Upper lobe of left lung (tissue), 6 donors: ENCODE data around the gene CNTD1. TPM values are rescaled to one million over a fixed set of nuclear protein-coding genes. Genes with fewer than 3 reads are reported as not detected.
"Not testable (repeated sequence)": the region's sequence is repeated elsewhere in the genome, so short reads cannot be mapped to it uniquely, and the experiment has no call there.

Experiments
- ATAC-seq, 2 donors: fragments of 200-7000 bp; cut with Tn5 transposase; one replicate each; pipeline ENCODE4 v1.9.1; 2022; ENCODE audit warnings: mild to moderate bottlenecking in 2 of 2, moderate library complexity in 2 of 2; ENCODE audit not compliant: low FRiP score in 2 of 2
- DNase-seq, 2 donors: peaks; one replicate each; pipeline ENCODE4 v3.0.0-alpha.2; 2019 to 2020
- H3K27ac ChIP-seq, 4 donors: fragments of 200-600 bp; sonication (generic); one replicate each; pipeline ENCODE4 v1.5.1; 2016 to 2019
- H3K27me3 ChIP-seq, 4 donors: fragments of 200-600 bp; sonication (generic); one replicate each; pipeline ENCODE4 v1.5.1; 2017 to 2019
- H3K36me3 ChIP-seq, 4 donors: fragments of 200-600 bp; sonication (generic); one replicate each; pipeline ENCODE4 v1.5.1; 2016 to 2019
- H3K4me1 ChIP-seq, 4 donors: fragments of 200-600 bp; sonication (generic); one replicate each; pipeline ENCODE4 v1.5.1; 2018 to 2019
- H3K4me3 ChIP-seq, 4 donors: fragments of 200-600 bp; sonication (generic); one replicate each; pipeline ENCODE4 v1.5.1; 2017 to 2019; ENCODE audit warnings: mild to moderate bottlenecking in 2 of 4, moderate library complexity in 1 of 4
- H3K9me3 ChIP-seq, 4 donors: fragments of 200-600 bp; sonication (generic); one replicate each; pipeline ENCODE4 v1.5.1; 2018 to 2019
- CTCF ChIP-seq, 6 experiments: fragments of 450-650 bp in 4 of 6; fragments of 200-600 bp in 2 of 6; sonication (generic) in 2 of 6; IDR thresholded peaks; one replicate each; pipeline ENCODE4 v1.5.1; 2016 to 2019; ENCODE audit warnings: antibody characterized with exemption in 6 of 6
- EP300 ChIP-seq, 4 donors: sonication (generic); formaldehyde crosslinking; IDR thresholded peaks; one replicate each; pipeline ENCODE4 v1.5.1; 2017; ENCODE audit warnings: antibody characterized with exemption in 4 of 4, control low read depth in 2 of 4
- POLR2A ChIP-seq, 4 donors: fragments of 450-650 bp; IDR thresholded peaks; one replicate each; pipeline ENCODE4 v1.5.1; 2016 to 2017; ENCODE audit warnings: antibody characterized with exemption in 4 of 4, mild to moderate bottlenecking in 2 of 4
- POLR2AphosphoS5 ChIP-seq, 2 donors: sonication (generic); formaldehyde crosslinking; IDR thresholded peaks; one replicate each; pipeline ENCODE4 v1.5.1; 2017; ENCODE audit warnings: antibody characterized with exemption in 2 of 2
- WGBS, 2 donors: methylation state at CpG; one replicate each; pipeline ENCODE4 v1.1.5; 2017 to 2018; 5-methylcytosine and 5-hydroxymethylcytosine counted together
- small RNA-seq, 4 donors: library from RNA; depleted of rRNA; stranded (forward); fragments of <200 nt; gene quantifications; one replicate each; pipeline ENCODE3, GENCODE V24; 2016
- total RNA-seq, 6 donors: library from RNA; depleted of rRNA in 4 of 6; stranded (reverse); fragments of >200 nt in 4 of 6; gene quantifications; one replicate each; pipeline versions ENCODE4 v1.1.0 to v1.2.1, GENCODE V29; 2016 to 2021
- donor health status: DM: no; HTN: no; CAD: no; lungs with moderate emphysema.
- donor health status: DM: no; HTN: yes; CAD: no; lungs with severe emphysema.

Gene CNTD1
- total RNA-seq, 6 donors from 2014 or later, result 0.22 to 1.2 (median 0.39) TPM; not detected in 1

- H3K9me3 ChIP-seq, H3K27me3 ChIP-seq, H3K36me3 ChIP-seq, H3K4me1 ChIP-seq, DNase-seq: not testable (repeated sequence)
- H3K4me3 ChIP-seq, result peak overlapping the region in 2 of 4 donors; percentile 48 to 51
- TF ChIP-seq POLR2AphosphoS5 (IDR thresholded peaks at IDR 0.05), result peak in 1 of 2 donors; percentile 3
- peak in 1 of 2 donors; percentile 34 for ATAC-seq
- peak overlapping the region in 3 of 4 donors; percentile 46 to 88 (median 51) for H3K27ac ChIP-seq
- WGBS, 2 donors, result 80 to 86% methylated on average over 4 to 7 of the region's 8 CpGs
These were observed 57.4 kb downstream of the CNTD1 start for GRCh38 chr17:42856093-42856492.

- H3K27me3 ChIP-seq, H3K9me3 ChIP-seq, H3K36me3 ChIP-seq, H3K4me1 ChIP-seq: not testable (repeated sequence)
- WGBS, 2 donors, result 78 to 88% methylated on average over 6 of the region's 8 CpGs
- Histone ChIP-seq H3K27ac (peak overlapping the region; percentile 21 to 71 (median 54)), H3K4me3 (peak overlapping the region in 1 of 4 donors; percentile 5)
- peak in 1 of 2 donors; percentile 65 for DNase-seq
- peak; percentile 18 to 28 for ATAC-seq
These were observed 57.9 kb downstream of the CNTD1 start for GRCh38 chr17:42856516-42856915.

- ATAC-seq, result no peak
- no peaks in the 10 kb centered on the region for H3K27me3 ChIP-seq
- peak overlapping the region in 3 of 4 donors; percentile 21 to 71 (median 54) for H3K27ac ChIP-seq
- H3K4me1 ChIP-seq, result peaks cover 3 to 9% (median 4%) of the 10 kb centered on the region in 4 donors
- no peaks in the 10 kb centered on the region for H3K36me3 ChIP-seq
- TF ChIP-seq CTCF (IDR thresholded peaks at IDR 0.05), result no peak
- TF ChIP-seq POLR2AphosphoS5 (IDR thresholded peaks at IDR 0.05), result no peak
- TF ChIP-seq POLR2A (IDR thresholded peaks at IDR 0.05), result no peak
- no peak for TF ChIP-seq EP300 (IDR thresholded peaks at IDR 0.05)
- DNase-seq, result no peak
- H3K4me3 ChIP-seq, result no peak overlapping the region
- H3K9me3 ChIP-seq, result no peaks in the 10 kb centered on the region
- WGBS, 2 donors, result 91 to 100% methylated on average over 1 of the region's 1 CpG
These were observed 58.7 kb downstream of the CNTD1 start for GRCh38 chr17:42857389-42857788.

Small RNAs within 50 kb of the gene (small RNA-seq; reads per million reads assigned to genes)
- gene HMGN2P15, result 0 reads per million in 4 donors
- 0 to 0.12 (median 0) reads per million in 4 donors for gene MIR6781

Other genes starting within 250 kb of the CNTD1 start
- 1 to 10 TPM in 5 of 6 donors, not detected in 1; 1.3 to 6.3 (median 1.7) TPM for gene HSD17B1, start 245.9 kb upstream of the CNTD1 start, total RNA-seq
- gene COASY, start 236.7 kb upstream of the CNTD1 start, total RNA-seq, result 10 to 100 TPM; 34.7 to 71.1 (median 51.4) TPM
- 100 to 1,000 TPM in 1 of 6 donors, 10 to 100 TPM in 5; 61.8 to 104 (median 83.5) TPM for gene MLX, start 231.8 kb upstream of the CNTD1 start, total RNA-seq
- 1 to 10 TPM in 5 of 6 donors, not detected in 1; 1.9 to 6.8 (median 3.8) TPM for gene PSMC3IP, start 221.1 kb upstream of the CNTD1 start, total RNA-seq
- 10 to 100 TPM; 47.1 to 89.7 (median 59.9) TPM for gene RETREG3, start 189.5 kb upstream of the CNTD1 start, total RNA-seq
- 10 to 100 TPM; 27.3 to 55.4 (median 31.8) TPM for gene TUBG1, start 189.2 kb upstream of the CNTD1 start, total RNA-seq
- 100 to 1,000 TPM in 1 of 6 donors, 10 to 100 TPM in 5; 12.4 to 104 (median 15.2) TPM for gene TUBG2, start 139.6 kb upstream of the CNTD1 start, total RNA-seq
- gene PLEKHH3, start 121.9 kb upstream of the CNTD1 start, total RNA-seq, result 10 to 100 TPM; 18.4 to 93.2 (median 28.4) TPM
- gene CCR10, start 117.0 kb upstream of the CNTD1 start, total RNA-seq, result 1 to 10 TPM in 4 of 6 donors, under 1 TPM in 2; 0.30 to 2.2 (median 1.4) TPM
- 10 to 100 TPM in 1 of 6 donors, 1 to 10 TPM in 5; 1.7 to 37.7 (median 4.3) TPM for gene CNTNAP1, start 116.3 kb upstream of the CNTD1 start, total RNA-seq
- gene EZH1, start 53.8 kb upstream of the CNTD1 start, total RNA-seq, result 100 to 1,000 TPM in 1 of 6 donors, 10 to 100 TPM in 5; 30.7 to 122 (median 55.0) TPM
- gene RAMP2, start 37.6 kb upstream of the CNTD1 start, total RNA-seq, result 100 to 1,000 TPM in 1 of 6 donors, 10 to 100 TPM in 4, not detected in 1; 12.2 to 120 (median 55.8) TPM
- gene VPS25, start 25.4 kb upstream of the CNTD1 start, total RNA-seq, result 10 to 100 TPM; 19.0 to 54.6 (median 36.7) TPM
- gene WNK4, start 18.3 kb upstream of the CNTD1 start, total RNA-seq, result 1 to 10 TPM in 1 of 6 donors, under 1 TPM in 3, not detected in 2; 0.15 to 1.8 (median 0.26) TPM
- gene COA3, start 157 bp upstream of the CNTD1 start, total RNA-seq, result 10 to 100 TPM; 23.3 to 95.3 (median 67.4) TPM
- 100 to 1,000 TPM in 3 of 6 donors, 10 to 100 TPM in 3; 83.0 to 167 (median 101) TPM for gene BECN1, start 25.4 kb downstream of the CNTD1 start, total RNA-seq
- gene PSME3, start 34.5 kb downstream of the CNTD1 start, total RNA-seq, result 100 to 1,000 TPM in 1 of 6 donors, 10 to 100 TPM in 5; 67.5 to 102 (median 75.8) TPM
- gene AOC2, start 45.7 kb downstream of the CNTD1 start, total RNA-seq, result 1 to 10 TPM; 1.5 to 5.2 (median 2.9) TPM
- gene AOC3, start 52.3 kb downstream of the CNTD1 start, total RNA-seq, result 100 to 1,000 TPM in 4 of 6 donors, 10 to 100 TPM in 2; 76.9 to 210 (median 111) TPM
- not detected for gene G6PC1, start 101.9 kb downstream of the CNTD1 start, total RNA-seq
- 10 to 100 TPM; 10.9 to 70.2 (median 23.6) TPM for gene AARSD1, start 165.6 kb downstream of the CNTD1 start, total RNA-seq
- gene PTGES3L, start 181.2 kb downstream of the CNTD1 start, total RNA-seq, result 1 to 10 TPM in 2 of 6 donors, under 1 TPM in 3, not detected in 1; 0.11 to 7.3 (median 0.76) TPM
- gene RUNDC1, start 181.7 kb downstream of the CNTD1 start, total RNA-seq, result 10 to 100 TPM; 13.6 to 26.2 (median 17.5) TPM
- gene RPL27, start 199.6 kb downstream of the CNTD1 start, total RNA-seq, result 1,000 to 10,000 TPM in 2 of 6 donors, 100 to 1,000 TPM in 4; 534 to 1,192 (median 783) TPM
- 10 to 100 TPM; 17.8 to 69.0 (median 45.4) TPM for gene IFI35, start 207.9 kb downstream of the CNTD1 start, total RNA-seq
- 100 to 1,000 TPM; 122 to 343 (median 222) TPM for gene VAT1, start 223.5 kb downstream of the CNTD1 start, total RNA-seq
- gene RND2, start 226.4 kb downstream of the CNTD1 start, total RNA-seq, result 1 to 10 TPM in 1 of 6 donors, under 1 TPM in 3, not detected in 2; 0.15 to 2.0 (median 0.47) TPM